ENCODE results near the gene ADPRS.

Gene ADPRS

GRCh38 chr1:36109041-36109679 lies 20.5 kb downstream of the ADPRS start:
- DNase-seq = peak; percentile 50

- no peak for DNase-seq
Measured at GRCh38 chr1:36111151-36111550, 22.5 kb downstream of the ADPRS start.

GRCh38 chr1:36112823-36113222 lies 24.1 kb downstream of the ADPRS start:
- DNase-seq = no peak

- DNase-seq = no peak
Measured at GRCh38 chr1:36114371-36114770, 25.7 kb downstream of the ADPRS start.

- no peak for DNase-seq
Measured at GRCh38 chr1:36115200-36115669, 26.5 kb downstream of the ADPRS start.

DNA sequence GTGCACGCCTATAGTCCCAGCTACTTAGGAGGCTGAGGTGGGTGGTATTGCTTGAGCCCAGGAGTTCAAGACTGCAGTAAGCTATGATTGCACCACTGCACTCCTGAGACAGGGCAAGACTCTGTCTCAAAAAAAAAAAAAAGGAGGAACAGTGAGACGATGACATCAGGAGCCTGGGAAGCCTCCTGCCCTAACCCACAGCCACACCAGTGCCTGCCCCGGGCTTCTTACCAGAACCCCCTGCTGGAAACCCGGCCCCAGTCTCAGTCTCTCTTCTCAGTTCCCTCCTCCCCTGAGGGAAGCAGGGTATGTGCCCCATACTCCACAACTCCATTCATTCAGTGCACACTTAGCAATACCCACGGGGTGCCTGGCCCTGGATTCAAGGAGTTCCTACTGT lies 27.2 kb downstream of the ADPRS start:
- DNase-seq = no peak

GRCh38 chr1:36116901-36117300 lies 28.2 kb downstream of the ADPRS start:
- DNase-seq = no peak

DNA sequence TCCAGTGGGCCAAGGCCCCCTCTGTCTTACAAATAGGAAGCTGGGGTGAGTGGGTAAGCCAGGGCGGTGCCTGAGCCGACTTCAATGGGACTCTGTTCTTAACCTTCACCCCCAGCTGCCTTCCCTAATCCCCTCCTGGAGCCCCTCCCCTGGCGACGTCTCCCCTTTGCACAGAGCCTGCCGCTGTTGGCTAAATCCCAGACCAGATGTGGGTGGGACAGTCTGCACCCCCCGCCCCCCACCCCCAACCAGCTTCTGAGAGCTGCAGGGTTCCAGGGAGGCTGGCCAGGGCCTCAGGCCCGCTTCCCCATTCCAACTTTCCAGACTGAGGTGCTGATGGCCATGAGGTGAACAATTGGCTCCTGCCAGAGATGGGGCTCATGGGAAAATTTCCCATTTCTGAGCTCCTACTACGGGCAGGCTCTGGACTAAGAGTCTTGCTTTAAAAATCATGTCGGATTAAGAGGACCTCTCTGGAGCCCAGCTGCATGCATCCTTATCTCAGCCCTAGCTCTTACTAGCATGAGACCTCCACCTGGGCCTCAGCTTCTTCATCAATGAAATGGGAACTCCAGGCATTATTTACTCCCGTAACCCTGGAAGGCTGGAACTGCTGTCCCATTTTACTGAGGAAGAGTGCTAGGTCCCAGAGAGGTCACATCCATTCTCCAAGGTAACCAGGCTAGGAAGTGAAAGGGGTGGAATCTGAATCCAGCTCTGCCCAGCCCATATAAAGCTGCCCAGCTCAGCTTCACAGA lies 29.9 kb downstream of the ADPRS start:
- DNase-seq = no peak

- DNase-seq = no peak
Measured at GRCh38 chr1:36119456-36119855, 30.8 kb downstream of the ADPRS start.

DNA sequence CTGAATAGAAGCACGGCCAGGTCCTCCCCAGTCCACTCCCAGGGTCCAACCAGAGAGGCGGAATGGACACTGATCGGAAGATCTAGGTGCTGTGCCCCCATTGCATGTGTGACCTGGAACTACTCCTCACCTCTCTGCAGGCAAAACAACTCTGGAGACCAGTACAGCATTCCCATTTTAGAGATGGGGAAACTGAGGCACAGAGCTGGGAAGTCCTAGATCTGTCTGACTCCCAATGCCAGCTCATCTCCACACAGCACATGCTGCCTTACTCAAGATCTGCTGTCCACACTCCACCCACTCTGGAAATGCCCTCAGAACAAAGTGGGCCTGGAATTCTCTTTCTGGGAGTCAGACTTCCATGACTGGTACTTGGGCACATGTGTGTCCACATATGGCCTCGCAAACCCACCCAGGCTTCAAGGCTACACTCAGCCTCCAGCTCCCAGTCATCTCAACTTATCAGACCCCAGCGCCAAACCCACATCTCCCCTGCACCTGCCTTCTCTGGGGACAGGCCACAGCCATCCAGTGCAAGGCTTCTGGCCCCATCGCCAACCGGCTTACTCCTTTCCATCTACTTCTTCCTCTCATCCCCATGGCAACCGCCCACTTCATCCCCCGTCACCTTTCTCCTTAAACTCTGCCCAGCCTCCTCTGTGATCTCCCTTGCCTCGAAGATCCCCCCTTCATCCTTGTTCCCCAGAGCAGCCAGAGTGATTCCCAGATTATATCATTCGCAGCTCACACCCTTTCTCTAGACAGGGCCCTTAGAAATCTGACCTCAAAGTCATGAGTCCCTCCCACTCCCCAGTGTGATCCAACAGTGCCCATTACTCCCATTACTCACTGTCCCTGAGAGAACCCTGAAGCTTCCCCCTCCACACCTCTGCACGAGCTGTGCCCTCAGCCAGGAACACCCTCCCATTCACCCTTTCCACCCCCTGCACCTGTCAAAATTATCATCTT lies 33.7 kb downstream of the ADPRS start:
- no peak for DNase-seq

DNA sequence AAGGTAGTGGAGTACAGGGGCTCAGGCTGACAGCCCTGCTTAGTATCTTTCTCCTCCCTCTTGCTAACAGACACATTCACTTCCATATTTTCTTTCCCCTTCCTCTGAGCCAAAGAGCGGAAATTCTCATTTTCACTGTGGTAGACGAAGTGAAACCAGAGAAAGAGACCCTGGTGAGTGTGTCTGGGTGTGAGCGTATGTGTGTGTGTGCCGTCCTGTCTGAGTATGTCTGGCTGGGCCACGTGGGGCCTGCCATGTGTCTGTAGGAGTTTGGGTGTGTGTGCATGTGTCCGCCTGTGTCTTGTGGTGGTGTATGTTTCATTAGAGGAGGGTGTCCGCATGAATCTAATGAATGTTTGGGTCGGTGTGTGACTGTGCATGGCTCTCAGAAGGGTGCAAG lies 34.7 kb downstream of the ADPRS start:
- DNase-seq = peak; percentile 23

DNA sequence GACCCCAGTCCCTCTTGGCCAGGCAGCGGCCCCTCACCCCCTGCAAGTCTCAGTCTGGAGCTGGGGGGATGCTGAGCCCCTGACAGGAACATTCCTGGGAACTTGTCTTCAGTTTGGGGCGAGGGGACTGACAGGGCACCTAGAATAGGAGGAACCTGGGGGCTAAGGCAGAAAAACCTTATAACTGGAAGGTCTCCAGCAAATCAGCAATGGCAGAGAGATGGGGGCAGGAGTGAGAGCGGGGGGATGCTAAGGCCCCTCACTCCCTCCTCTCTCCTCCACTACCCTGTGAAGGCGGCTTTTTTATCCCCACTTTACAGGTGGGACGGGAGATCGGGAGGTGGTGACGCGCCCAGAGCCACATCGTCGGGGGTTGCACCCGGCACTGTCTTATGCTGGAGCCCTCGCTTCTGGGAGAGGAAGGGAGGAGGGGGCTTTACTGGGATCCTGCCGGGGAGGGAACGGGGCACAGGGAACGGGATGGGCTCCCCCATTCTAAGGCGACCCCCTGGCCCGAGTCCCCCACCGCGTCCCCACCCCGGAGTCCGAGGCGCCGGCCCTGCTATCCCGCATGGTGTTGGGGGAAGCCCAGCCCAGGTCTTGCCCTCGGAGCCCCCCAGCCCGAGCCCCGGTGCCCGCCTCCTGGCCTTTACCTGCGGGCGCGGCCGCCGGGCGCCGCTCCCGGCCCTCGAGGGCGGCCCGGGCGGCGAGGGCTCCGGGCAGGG lies 35.9 kb downstream of the ADPRS start:
- DNase-seq = no peak

DNA sequence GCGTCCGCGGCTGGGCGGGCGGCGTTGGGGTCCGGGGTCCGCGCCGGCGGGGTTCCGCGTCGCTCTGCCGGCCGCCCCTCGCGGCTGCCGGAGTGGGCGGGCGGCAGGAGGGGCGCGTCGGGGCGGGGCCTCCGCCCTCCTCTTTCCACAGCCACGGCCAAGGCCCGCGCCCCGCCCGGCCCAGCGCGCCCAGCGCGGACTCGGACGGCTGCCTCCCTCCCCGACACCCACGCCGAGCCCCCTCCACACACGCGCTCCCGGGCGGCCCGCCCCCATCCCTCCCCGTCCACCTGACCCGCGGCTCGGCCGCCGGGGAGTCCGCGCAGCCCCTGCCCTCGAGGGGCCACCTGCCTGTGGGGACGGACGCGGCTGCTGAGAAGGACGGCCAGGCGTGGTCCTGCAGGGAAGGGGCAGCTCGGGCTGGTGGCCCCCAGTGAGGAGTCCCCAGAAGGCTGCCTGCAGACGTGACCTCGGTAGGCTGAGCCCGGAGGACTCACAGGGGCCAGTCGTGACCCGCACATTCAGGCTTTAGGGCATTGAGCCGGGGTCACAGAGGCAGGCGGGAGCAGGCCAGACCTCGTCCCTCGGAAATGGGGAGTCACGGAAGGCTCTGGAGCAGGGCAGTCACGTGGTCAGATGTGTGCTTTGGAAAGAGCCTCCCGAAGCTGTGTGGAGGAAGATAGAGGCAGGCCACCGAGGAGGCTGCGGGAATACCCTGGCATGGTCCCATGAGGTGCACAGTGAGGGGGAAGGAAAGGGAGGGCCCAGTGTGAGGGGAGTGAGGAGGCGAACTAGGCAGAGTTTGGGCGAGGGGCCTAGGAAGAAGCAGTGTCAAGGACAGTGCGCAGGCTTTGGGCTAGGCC lies 36.7 kb downstream of the ADPRS start, which contains the start of gene COL8A2:
TSS of gene COL8A2 (minus strand) at position 94 of the 863 bp plus-strand sequence. CDS start 24,980 bp downstream, outside the sequence.
- DNase-seq = no peak

DNA sequence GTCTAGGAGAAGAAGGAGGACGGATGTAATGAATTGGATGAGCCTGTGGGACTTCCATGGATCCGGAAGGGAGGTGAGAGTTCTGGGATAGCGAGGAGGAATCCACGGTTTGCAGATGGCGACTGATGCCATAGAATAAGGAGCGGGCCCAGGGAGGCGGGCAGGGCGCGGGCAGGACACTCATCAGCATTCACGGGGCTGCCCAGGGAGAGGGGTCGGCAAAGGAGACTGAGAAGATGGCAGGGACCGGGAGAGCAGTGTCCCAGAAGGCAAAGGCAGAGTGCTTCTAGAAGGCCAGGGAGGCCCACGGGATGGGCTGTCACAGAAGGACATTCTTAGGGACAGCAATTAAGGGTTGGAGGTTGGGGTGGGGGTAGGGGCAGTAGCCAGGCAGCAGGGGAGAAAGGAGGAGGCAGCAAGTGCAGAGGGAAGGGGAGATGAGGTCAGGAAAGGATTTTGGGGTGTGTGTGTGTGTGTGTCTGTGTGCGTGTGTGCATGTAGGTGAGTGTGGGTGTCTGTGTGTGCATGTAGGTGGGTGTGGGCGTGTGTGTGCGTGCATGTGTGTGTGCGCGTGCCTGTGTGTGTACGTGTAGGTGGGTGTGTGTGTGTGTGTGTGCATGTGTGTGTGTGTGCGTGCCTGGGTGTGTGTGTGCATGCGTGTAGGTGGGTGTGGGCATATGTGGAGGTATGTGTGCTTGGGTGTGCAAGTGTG lies 37.5 kb downstream of the ADPRS start:
- DNase-seq = no peak

DNA sequence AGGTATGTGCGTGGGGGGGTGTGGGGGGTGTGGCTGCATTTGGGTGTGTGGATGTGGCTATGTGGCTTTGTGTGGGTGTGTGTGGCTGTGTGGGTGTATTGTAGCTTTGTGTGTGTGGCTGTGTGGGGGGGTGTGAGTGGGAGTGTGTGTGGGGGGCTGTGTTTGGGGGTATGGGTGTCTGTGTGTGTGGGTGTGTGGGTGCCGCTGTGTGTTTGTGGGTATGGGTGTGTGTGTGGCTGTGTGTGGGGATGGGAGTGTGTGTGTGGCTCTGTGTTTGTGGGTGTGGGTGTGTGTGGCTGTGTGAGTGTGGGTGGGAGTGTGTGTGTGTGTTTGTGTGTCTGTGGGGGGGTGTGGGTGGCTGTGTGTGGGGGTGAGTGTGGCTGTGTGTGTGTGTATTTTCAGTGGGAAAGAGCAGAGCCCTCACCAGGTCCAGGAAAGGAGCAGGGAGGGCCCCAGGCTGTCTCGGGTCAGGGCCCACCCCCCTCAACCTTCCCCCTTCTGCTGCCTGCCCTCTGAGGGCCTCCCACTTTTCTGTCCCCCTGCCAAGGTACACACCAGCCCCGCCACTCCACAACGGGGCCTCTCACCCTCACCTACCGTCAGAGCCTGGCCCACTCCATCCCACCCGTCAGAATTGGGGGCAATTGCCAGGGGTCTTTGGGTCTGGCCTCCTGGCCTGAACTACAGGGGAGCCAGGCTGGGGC lies 38.3 kb downstream of the ADPRS start:
- DNase-seq = no peak

DNA sequence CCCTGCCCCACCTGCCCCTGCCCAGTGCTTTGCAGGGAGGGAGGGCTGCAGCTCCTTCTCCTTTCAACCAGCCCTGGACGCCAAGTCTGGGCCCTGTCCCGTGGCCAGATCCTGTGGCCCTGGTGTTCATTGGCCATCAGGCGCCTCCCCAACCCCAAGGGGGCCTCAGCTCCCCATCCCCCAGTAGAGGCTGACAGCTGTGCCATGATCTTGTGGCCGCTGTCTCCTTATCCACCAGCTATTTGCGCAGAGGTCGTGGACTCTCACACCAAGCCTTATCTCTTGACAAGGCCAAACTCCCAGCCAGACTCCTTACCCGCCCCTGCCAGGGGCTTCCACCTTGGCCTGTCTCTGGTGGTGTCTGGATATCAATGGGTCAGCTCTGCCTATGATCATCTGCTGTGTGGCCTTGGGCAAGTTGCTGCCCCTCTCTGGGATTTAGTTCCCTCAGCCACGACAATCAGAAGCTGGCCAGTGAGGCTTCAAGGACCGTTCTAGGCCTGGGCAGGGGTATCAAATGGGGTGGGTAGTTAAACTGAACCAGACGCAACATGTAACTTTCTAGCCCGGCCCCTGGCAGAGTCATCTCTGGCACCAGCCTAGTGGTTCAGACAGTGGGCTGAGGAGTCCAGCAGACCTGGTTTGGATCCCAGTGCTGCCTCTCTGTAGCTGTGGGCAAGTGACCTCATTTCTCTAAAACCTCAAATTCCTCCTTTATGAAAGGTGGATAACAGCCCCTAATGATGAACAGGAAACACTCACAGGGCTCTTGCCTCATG lies 39.6 kb downstream of the ADPRS start:
- no peak for DNase-seq

DNA sequence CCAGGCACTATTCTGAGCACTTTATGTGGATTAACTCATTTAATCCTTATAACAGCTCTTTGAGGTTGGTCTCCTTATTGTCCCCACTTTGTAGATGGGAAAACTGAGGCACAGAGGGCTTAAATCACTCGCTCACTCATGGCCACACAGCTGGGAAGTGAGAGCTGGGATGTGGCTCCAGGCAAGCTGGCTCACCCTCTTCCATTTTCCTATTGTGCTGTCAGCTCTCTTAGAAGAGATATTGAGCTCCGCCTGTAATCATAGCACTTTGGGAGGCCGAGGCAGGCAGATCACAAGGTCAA lies 40.2 kb downstream of the ADPRS start:
- no peak for DNase-seq

- DNase-seq = no peak
Measured at GRCh38 chr1:36132029-36132428, 43.3 kb downstream of the ADPRS start.

DNA sequence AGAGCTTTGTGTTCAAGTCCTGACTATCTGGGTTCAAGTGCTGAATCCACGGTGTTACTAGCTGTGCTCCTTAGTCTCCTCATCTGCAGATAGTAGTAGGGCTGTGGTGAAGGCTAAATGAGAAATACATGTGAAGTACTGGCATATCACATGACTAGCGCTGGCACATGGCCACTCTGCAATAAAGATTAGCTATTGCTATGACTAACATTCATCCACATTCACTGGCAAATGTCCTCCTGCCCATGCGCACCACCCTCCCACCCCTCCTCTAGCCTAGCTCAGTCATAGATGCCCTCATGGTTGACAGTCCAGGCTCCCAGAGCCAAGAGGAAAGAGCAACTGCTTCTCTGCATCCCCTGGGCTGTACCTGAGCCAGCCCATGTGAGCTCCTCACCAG lies 44.8 kb downstream of the ADPRS start:
- no peak for DNase-seq

GRCh38 chr1:36134031-36134430 lies 45.3 kb downstream of the ADPRS start:
- no peak for DNase-seq
